Liver (tissue), 3 donors: ENCODE data around the gene THOC2.

Experiments used
- ATF3 ChIP-seq: IDR thresholded peaks from 2 replicates; pipeline ENCODE4 v1.6.1; 2016; ENCODE audit warnings: antibody characterized with exemption
- CTCF ChIP-seq: fragments of 150-350 bp; IDR thresholded peaks from 2 replicates; pipeline ENCODE4 v1.5.1; 2017; ENCODE audit warnings: improper control_type of control experiment, low read depth, low read length; ENCODE audit not compliant: missing input control
- EGR1 ChIP-seq, 2 donors: IDR thresholded peaks; 2 replicates each; pipeline ENCODE4 v1.6.1; 2016 to 2018; ENCODE audit warnings: antibody characterized with exemption in 2 of 2, low read depth in 2 of 2
- FOXA1 ChIP-seq: IDR thresholded peaks from 2 replicates; pipeline ENCODE4 v1.6.1; 2016; ENCODE audit warnings: antibody characterized with exemption
- GABPA ChIP-seq, 2 donors: IDR thresholded peaks in 1 of 2; conservative IDR thresholded peaks in 1 of 2; 2 replicates each; pipeline ENCODE4 v1.6.1; 2016; ENCODE audit warnings: antibody characterized with exemption in 2 of 2, mild to moderate bottlenecking in 1 of 2, moderate library complexity in 1 of 2
- JUND ChIP-seq, 2 donors: IDR thresholded peaks; 2 replicates each; pipeline ENCODE4 v1.6.1; 2016; ENCODE audit warnings: antibody characterized with exemption in 2 of 2
- MAX ChIP-seq: IDR thresholded peaks from 2 replicates; pipeline ENCODE4 v1.6.1; 2016; ENCODE audit warnings: antibody characterized with exemption
- NR2F2 ChIP-seq: IDR thresholded peaks from 2 replicates; pipeline ENCODE4 v1.6.1; 2016; ENCODE audit warnings: antibody characterized with exemption
- RAD21 ChIP-seq, 2 donors: IDR thresholded peaks; 2 replicates each; pipeline ENCODE4 v1.6.1; 2016; ENCODE audit warnings: antibody characterized with exemption in 2 of 2, mild to moderate bottlenecking in 2 of 2
- REST ChIP-seq: IDR thresholded peaks from 2 replicates; pipeline ENCODE4 v1.6.1; 2016; ENCODE audit warnings: antibody characterized with exemption, mild to moderate bottlenecking
- TAF1 ChIP-seq: conservative IDR thresholded peaks from 2 replicates; pipeline ENCODE4 v1.6.1; 2016; ENCODE audit warnings: antibody characterized with exemption, mild to moderate bottlenecking
- YY1 ChIP-seq: IDR thresholded peaks from 2 replicates; pipeline ENCODE4 v1.6.1; 2016; ENCODE audit warnings: antibody characterized with exemption, mild to moderate bottlenecking
- donor health status: healthy.
- donor health status: healthy.

GRCh38 chrX:123698979-123699520, 33.8 kb downstream of the THOC2 start:
- TF ChIP-seq EGR1 (IDR thresholded peaks at IDR 0.05; ENCODE audit: low read depth in 2 of 2): no peak
- no peak for TF ChIP-seq ATF3
- TF ChIP-seq CTCF: no peak
- no peak for TF ChIP-seq YY1
- no peak for TF ChIP-seq TAF1
- TF ChIP-seq FOXA1: no peak
- TF ChIP-seq NR2F2: no peak
- TF ChIP-seq MAX: no peak
- no peak for TF ChIP-seq GABPA (IDR thresholded peaks at IDR 0.05 in 1 of 2, conservative IDR thresholded peaks at IDR 0.05 in 1 of 2)
- no peak for TF ChIP-seq JUND (IDR thresholded peaks at IDR 0.05)
- TF ChIP-seq RAD21 (IDR thresholded peaks at IDR 0.05): no peak
- TF ChIP-seq REST: no peak
